Measurements from ENCODE around the gene SMYD3.

The SMYD3 gene

DNA sequence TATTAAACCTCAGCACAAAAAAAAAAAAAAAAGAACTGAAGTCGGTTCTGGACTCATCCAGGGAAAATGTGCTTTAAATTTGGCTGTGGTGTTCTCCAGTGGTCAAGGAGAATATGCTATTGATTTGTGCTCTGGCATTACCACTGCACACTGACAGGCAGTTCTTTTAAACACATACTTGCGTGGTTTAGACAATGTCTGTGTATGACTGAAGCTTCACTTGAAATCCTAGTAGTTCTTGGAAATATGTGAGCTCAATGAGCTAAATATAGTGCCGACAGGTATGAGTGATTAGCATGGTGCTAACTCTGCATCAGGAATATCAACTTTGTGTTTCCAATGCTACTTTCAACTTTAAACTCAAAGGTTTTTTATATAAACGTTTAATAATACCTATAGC lies 415.6 kb downstream of the SMYD3 start:
- H3K4me3 ChIP-seq (ENCODE audit: low read depth, low read length), result no peak overlapping the region
- DNase-seq (ENCODE audit: low read depth), result no peak
- TF ChIP-seq, protein P1, sequence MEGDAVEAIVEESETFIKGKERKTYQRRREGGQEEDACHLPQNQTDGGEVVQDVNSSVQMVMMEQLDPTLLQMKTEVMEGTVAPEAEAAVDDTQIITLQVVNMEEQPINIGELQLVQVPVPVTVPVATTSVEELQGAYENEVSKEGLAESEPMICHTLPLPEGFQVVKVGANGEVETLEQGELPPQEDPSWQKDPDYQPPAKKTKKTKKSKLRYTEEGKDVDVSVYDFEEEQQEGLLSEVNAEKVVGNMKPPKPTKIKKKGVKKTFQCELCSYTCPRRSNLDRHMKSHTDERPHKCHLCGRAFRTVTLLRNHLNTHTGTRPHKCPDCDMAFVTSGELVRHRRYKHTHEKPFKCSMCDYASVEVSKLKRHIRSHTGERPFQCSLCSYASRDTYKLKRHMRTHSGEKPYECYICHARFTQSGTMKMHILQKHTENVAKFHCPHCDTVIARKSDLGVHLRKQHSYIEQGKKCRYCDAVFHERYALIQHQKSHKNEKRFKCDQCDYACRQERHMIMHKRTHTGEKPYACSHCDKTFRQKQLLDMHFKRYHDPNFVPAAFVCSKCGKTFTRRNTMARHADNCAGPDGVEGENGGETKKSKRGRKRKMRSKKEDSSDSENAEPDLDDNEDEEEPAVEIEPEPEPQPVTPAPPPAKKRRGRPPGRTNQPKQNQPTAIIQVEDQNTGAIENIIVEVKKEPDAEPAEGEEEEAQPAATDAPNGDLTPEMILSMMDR (IDR thresholded peaks at IDR 0.05; ENCODE audit: insufficient read depth, low read depth, low read length, missing control alignments), result no peak

DNA sequence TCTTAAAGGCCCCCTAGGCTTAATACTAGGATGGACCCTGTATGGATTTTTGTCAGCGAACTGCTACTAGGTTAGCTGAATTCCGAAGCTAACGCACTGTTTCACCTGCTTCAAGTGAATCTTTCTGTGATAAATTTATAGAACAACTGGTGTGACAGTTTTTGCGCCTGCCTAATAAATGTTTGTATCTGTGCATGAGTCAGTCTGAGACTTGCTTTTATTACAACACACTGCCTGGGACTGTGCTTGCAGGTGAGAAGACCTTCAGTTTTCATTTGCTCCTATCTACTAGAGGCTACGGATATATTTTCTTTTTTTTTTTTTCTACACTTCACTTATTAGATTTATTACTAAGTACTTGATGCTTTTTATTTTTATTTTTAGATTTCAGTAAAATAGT lies 420.9 kb downstream of the SMYD3 start:
- no peak for DNase-seq (ENCODE audit: low read depth)
- H3K4me3 ChIP-seq (ENCODE audit: low read depth, low read length), result no peak overlapping the region
- TF ChIP-seq, protein P1 (IDR thresholded peaks at IDR 0.05; ENCODE audit: insufficient read depth, low read depth, low read length, missing control alignments), result no peak

- no peak overlapping the region for H3K4me3 ChIP-seq (ENCODE audit: low read depth, low read length)
- no peak for DNase-seq (ENCODE audit: low read depth)
- TF ChIP-seq, protein P1 (IDR thresholded peaks at IDR 0.05; ENCODE audit: insufficient read depth, low read depth, low read length, missing control alignments), result no peak
These were observed 423.7 kb downstream of the SMYD3 start for GRCh38 chr1:246083416-246083815.

GRCh38 chr1:246081856-246082668 lies 425.0 kb downstream of the SMYD3 start:
- DNase-seq (ENCODE audit: low read depth), result no peak
- TF ChIP-seq, protein P1 (IDR thresholded peaks at IDR 0.05; ENCODE audit: insufficient read depth, low read depth, low read length, missing control alignments), result no peak
- no peak overlapping the region for H3K4me3 ChIP-seq (ENCODE audit: low read depth, low read length)

- DNase-seq (ENCODE audit: low read depth), result no peak
- TF ChIP-seq, protein P1 (IDR thresholded peaks at IDR 0.05; ENCODE audit: insufficient read depth, low read depth, low read length, missing control alignments), result no peak
- H3K4me3 ChIP-seq (ENCODE audit: low read depth, low read length), result no peak overlapping the region
These were observed 425.9 kb downstream of the SMYD3 start for GRCh38 chr1:246081138-246081702.

DNA sequence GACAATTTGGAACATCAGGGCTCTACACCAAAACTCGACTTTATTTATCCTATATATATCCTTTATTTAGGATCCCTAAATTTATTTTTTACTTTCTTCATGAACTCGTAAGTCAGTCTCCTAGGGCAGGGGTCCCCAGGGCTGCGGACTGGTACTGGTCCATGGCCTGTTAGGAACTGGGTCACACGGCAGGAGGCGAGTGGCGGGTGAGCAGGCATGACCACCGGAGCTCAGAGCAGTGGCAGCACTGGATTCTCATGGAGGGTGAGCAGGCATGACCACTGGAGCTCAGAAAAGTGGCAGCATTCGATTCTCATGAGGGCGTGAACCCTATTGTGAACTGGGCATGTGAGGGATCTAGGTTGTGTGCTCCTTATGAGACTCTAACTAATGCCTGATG lies 427.0 kb downstream of the SMYD3 start:
- H3K4me3 ChIP-seq (ENCODE audit: low read depth, low read length), result no peak overlapping the region
- TF ChIP-seq, protein P1 (IDR thresholded peaks at IDR 0.05; ENCODE audit: insufficient read depth, low read depth, low read length, missing control alignments), result no peak
- no peak for DNase-seq (ENCODE audit: low read depth)
